Heart left ventricle (tissue), 16 donors: ENCODE measurements around the gene SPOCK1. TPM values are rescaled to one million over a fixed set of nuclear protein-coding genes. Genes with fewer than 3 reads are reported as not detected.

ENCODE experiments used
- ATAC-seq, 4 donors: fragments of 200-7000 bp; cut with Tn5 transposase; one replicate each; pipeline ENCODE4 v1.9.1; 2020 to 2022; ENCODE audit warnings: moderate library complexity in 4 of 4, mild to moderate bottlenecking in 3 of 4, moderate number of reproducible peaks in 1 of 4
- DNase-seq, 5 donors: peaks; one replicate each; pipeline ENCODE4 v3.0.0-alpha.2; 2020
- H3K27ac ChIP-seq, 12 donors: fragments of 200-600 bp; sonication (generic) in 4 of 12; one replicate each; pipeline versions ENCODE4 v1.5.0 to v1.8.0; 2016 to 2022; ENCODE audit warnings: mild to moderate bottlenecking in 2 of 12
- H3K27me3 ChIP-seq, 9 donors: fragments of 200-600 bp; sonication (generic) in 2 of 9; one replicate each; pipeline versions ENCODE4 v1.5.1 to v1.8.0; 2016 to 2022; ENCODE audit warnings: mild to moderate bottlenecking in 3 of 9
- H3K36me3 ChIP-seq, 9 donors: fragments of 200-600 bp; sonication (generic) in 2 of 9; one replicate each; pipeline versions ENCODE4 v1.5.0 to v1.8.0; 2018 to 2022; ENCODE audit warnings: mild to moderate bottlenecking in 2 of 9
- H3K4me1 ChIP-seq, 12 donors: fragments of 200-600 bp; sonication (generic) in 4 of 12; one replicate each; pipeline versions ENCODE4 v1.5.0 to v1.8.0; 2016 to 2022; ENCODE audit warnings: mild to moderate bottlenecking in 3 of 12
- H3K4me3 ChIP-seq, 12 donors: fragments of 200-600 bp; sonication (generic) in 4 of 12; one replicate each; pipeline versions ENCODE4 v1.5.0 to v1.8.0; 2017 to 2022; ENCODE audit warnings: mild to moderate bottlenecking in 9 of 12, moderate library complexity in 4 of 12
- H3K9me3 ChIP-seq, 12 donors: fragments of 200-600 bp; sonication (generic) in 4 of 12; one replicate each; pipeline versions ENCODE4 v1.5.0 to v1.8.0; 2016 to 2022; ENCODE audit warnings: mild to moderate bottlenecking in 1 of 12
- POLR2A ChIP-seq, 2 donors: fragments of 450-650 bp; IDR thresholded peaks; one replicate each; pipeline ENCODE4 v1.6.1; 2017; ENCODE audit warnings: antibody characterized with exemption in 2 of 2, mild to moderate bottlenecking in 2 of 2, moderate library complexity in 2 of 2
- WGBS, 4 donors: extraction: QIAGEN DNeasy Blood & Tissue Kit in 2 of 4; methylation state at CpG; one replicate each; pipeline versions ENCODE4 v1.1.5 to v1.1.7; 2013 to 2018; 5-methylcytosine and 5-hydroxymethylcytosine counted together
- intact Hi-C, 10 donors: fragments of 100-400 bp; cut with DNase I; formaldehyde crosslinking; loops; one replicate each; pipeline versions ENCODE4 v1.11.1 to v1.14.2; 2022
- polyA plus RNA-seq, 2 donors: library from polyadenylated mRNA; stranded (reverse); fragments of 200-250 nt; gene quantifications; one replicate each; pipeline ENCODE4 v1.2.3, GENCODE V29; 2013
- total RNA-seq, 9 donors: library from RNA; depleted of rRNA in 2 of 9; stranded (reverse); fragments of >200 nt in 2 of 9; fragmentation: NEBNext Ultra II Directional in 3 of 9; extraction: Animal tissue kit (Norgen Biotek cat#: 25700) in 3 of 9; gene quantifications; one replicate each; pipeline versions ENCODE4 v1.1.0 to v1.2.4, GENCODE V29; 2016 to 2023
- TF ChIP-seq, protein P1 (sequence below), 12 donors: fragments of 200-600 bp; sonication (generic) in 4 of 12; IDR thresholded peaks; one replicate each; pipeline versions ENCODE4 v1.5.0 to v1.8.0; 2018 to 2022; ENCODE audit warnings: antibody characterized with exemption in 12 of 12, mild to moderate bottlenecking in 5 of 12
- donor health status: ischemic (EF 13 %, LVEDD 7.1; RV severe dilation, severe dysfunction).
- donor health status: healthy with polysubstance abuse.
- donor health status: DM: no; HTN: yes; CAD: no.
- donor health status: DM: no; HTN: no; CAD: no.
- donor health status: ischemic (EF 25% LVEDD 6.9; RV normal size, moderate dysfunction).
- donor health status: ischemic (EF 25% LVEDD 5.7; RV mildly dilated, moderate dysfunction).
- donor health status: healthy.
- donor health status: DM: yes; HTN: yes; CAD: no.
- donor health status: ischemic (EF 35%, LVEDD 5.7; RV mildly dilated, moderate dysfunction).
- donor health status: nonischemic (EF 11% LVEDD 7.7; RV severe dilation, severe dysfunction).
- donor health status: DM: yes; HTN: yes; CAD: no.
- donor health status: PGD.
- donor health status: ischemic (EF 29% LVEDD 5.4; RV normal size, mild dysfunction).
- donor health status: nonischemic (EF 23%, LVEDD 6.1; RV moderate dilation, normal function).

The SPOCK1 gene
- total and polyA plus RNA-seq, 11 donors = 7.8 to 51.2 (median 19.9) TPM

DNA sequence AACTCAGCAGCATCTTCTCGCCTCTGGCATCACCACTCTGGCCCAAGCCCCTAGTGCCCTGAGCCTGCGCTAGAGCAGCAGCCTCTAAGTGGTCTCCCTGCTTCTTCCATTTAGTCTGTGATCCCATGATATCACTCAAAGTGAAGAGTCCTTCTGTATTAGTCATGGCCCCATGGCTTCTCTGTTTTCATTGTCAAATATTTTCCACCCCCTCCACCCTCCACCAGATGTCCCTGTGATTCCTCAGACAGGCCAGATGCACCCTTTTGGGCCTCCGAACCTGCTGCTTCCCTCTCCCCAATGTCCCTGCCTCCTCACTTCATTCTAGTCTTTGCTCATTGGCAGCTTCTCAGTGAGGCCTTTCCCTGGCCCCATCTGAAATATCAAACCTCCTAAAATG, 299.2 kb downstream of the SPOCK1 start:
- Histone ChIP-seq H3K36me3 (no peaks in the 10 kb centered on the region), H3K4me1 (peaks cover 0 to 12% (median 0%) of the 10 kb centered on the region in 12 donors), H3K4me3 (no peak overlapping the region), H3K27ac (no peak overlapping the region), H3K9me3 (no peaks in the 10 kb centered on the region), H3K27me3 (no peaks in the 10 kb centered on the region)
- WGBS, 4 donors = 80 to 90% (median 82%) methylated on average over 3 of the region's 3 CpGs
- DNase-seq (no peak), ATAC-seq (peak in 1 of 4 donors; percentile 56)
- no peak for TF ChIP-seq POLR2A (IDR thresholded peaks at IDR 0.05)
- TF ChIP-seq, protein P1, sequence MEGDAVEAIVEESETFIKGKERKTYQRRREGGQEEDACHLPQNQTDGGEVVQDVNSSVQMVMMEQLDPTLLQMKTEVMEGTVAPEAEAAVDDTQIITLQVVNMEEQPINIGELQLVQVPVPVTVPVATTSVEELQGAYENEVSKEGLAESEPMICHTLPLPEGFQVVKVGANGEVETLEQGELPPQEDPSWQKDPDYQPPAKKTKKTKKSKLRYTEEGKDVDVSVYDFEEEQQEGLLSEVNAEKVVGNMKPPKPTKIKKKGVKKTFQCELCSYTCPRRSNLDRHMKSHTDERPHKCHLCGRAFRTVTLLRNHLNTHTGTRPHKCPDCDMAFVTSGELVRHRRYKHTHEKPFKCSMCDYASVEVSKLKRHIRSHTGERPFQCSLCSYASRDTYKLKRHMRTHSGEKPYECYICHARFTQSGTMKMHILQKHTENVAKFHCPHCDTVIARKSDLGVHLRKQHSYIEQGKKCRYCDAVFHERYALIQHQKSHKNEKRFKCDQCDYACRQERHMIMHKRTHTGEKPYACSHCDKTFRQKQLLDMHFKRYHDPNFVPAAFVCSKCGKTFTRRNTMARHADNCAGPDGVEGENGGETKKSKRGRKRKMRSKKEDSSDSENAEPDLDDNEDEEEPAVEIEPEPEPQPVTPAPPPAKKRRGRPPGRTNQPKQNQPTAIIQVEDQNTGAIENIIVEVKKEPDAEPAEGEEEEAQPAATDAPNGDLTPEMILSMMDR (IDR thresholded peaks at IDR 0.05) = peak in 1 of 12 donors; percentile 15
- intact Hi-C loops = no loop called here

DNA sequence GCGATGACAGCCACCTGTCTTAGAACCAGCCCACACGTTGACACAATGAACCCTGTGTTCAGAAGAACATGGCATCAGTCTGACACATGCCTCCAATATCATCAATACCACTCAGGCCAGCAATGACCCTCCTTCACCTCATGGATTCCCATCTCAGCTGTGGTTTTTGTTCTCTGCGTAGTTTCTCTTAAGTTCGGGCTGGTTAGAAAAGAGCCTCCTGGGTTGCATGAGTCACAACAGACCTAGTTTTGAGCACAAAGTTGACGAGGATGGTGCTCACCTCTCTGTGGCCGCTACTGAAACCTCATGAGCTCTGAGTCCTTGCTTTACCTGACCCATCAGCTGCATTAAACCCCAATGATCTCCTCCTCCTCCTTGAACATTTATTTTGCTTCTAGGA, 299.9 kb downstream of the SPOCK1 start:
- no peak overlapping the region for H3K4me3 ChIP-seq
- DNase-seq (no peak), ATAC-seq (no peak)
- intact Hi-C loops = no loop called here
- no peak overlapping the region for H3K27ac ChIP-seq
- 82 to 86% (median 84%) methylated on average over 6 of the region's 6 CpGs for WGBS, 4 donors
- TF ChIP-seq, protein P1 (IDR thresholded peaks at IDR 0.05) = no peak
- no peak for TF ChIP-seq POLR2A (IDR thresholded peaks at IDR 0.05)
- no peaks in the 10 kb centered on the region for H3K27me3 ChIP-seq
- H3K9me3 ChIP-seq = no peaks in the 10 kb centered on the region
- H3K36me3 ChIP-seq = no peaks in the 10 kb centered on the region
- H3K4me1 ChIP-seq = peaks cover 0 to 12% (median 0%) of the 10 kb centered on the region in 12 donors

DNA sequence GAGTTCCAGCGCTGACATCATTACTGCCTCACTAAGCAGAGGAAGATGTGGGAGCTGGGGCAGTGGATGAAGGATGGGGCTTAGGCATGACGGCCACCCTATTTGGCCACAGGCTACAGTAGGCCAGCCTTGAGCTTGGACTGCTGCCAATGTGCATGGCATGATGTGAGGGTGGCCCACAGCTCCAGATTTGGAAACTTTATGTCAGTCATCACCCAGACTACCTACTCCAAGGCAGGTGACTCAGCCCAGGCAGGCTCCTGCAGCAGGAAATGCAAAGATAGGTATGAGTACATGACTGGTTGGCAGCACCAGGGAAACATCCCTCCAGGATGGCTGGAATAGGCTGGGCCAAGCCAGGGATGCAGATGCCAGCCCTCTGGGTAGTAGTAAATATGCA, 303.6 kb downstream of the SPOCK1 start:
- Histone ChIP-seq H3K27me3 (no peaks in the 10 kb centered on the region), H3K27ac (no peak overlapping the region), H3K4me1 (no peaks in the 10 kb centered on the region), H3K9me3 (no peaks in the 10 kb centered on the region), H3K36me3 (no peaks in the 10 kb centered on the region), H3K4me3 (no peak overlapping the region)
- intact Hi-C loops = no loop called here
- 76 to 93% (median 89%) methylated on average over 2 of the region's 2 CpGs for WGBS, 4 donors
- DNase-seq (no peak), ATAC-seq (no peak)
- TF ChIP-seq POLR2A (IDR thresholded peaks at IDR 0.05) = no peak
- TF ChIP-seq, protein P1 (IDR thresholded peaks at IDR 0.05) = no peak

DNA sequence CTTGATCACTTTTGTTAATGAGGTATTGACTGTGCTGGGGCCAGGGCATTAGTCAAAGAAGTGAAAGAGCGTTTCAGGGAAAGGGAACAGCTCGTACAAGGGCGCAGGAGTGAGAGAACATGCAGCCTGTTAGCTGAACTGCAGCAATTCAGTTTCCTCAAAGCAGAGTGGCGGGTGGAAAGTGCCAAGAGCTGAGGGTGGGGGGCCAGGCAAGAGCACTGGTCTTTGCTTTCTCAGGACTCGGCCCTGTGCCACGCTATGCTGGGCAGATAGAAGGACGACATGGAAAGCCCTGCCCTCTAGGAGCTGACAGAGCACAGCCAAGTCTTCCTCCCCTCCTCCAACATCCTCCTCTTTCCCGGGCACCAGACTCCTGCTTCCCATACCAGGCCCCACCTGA, 304.8 kb downstream of the SPOCK1 start:
- Histone ChIP-seq H3K27ac (no peak overlapping the region), H3K4me1 (no peaks in the 10 kb centered on the region), H3K27me3 (no peaks in the 10 kb centered on the region), H3K36me3 (no peaks in the 10 kb centered on the region), H3K9me3 (no peaks in the 10 kb centered on the region), H3K4me3 (no peak overlapping the region)
- WGBS, 4 donors = 67 to 72% (median 70%) methylated on average over 8 of the region's 8 CpGs
- ATAC-seq (no peak), DNase-seq (no peak)
- TF ChIP-seq, protein P1 (IDR thresholded peaks at IDR 0.05) = no peak
- TF ChIP-seq POLR2A (IDR thresholded peaks at IDR 0.05) = no peak
- intact Hi-C loops = no loop called here
